UCSD-AML1 (cell line): ENCODE data around the gene PTPN21.
"Not testable (repeated sequence)": the region's sequence is repeated elsewhere in the genome, so short reads cannot be mapped to it uniquely, and the experiment has no call there.

Experiments
- DNase-seq: peaks from one replicate; lab custom pipeline; 2025; ENCODE audit not compliant: unreplicated experiment; lab: John Stamatoyannopoulos, UW

PTPN21 gene

GRCh38 chr14:88552876-88553275 is 1.9 kb downstream of the PTPN21 start:
- DNase-seq = no peak

GRCh38 chr14:88551980-88552431 is 2.8 kb downstream of the PTPN21 start:
- no peak for DNase-seq

- DNase-seq = no peak
These were observed 3.5 kb downstream of the PTPN21 start for GRCh38 chr14:88551094-88551870.

- DNase-seq = no peak
These were observed 4.7 kb downstream of the PTPN21 start for GRCh38 chr14:88550078-88550477.

- DNase-seq = no peak
These were observed 7.4 kb downstream of the PTPN21 start for GRCh38 chr14:88547386-88547780.

GRCh38 chr14:88546621-88547385 is 8.0 kb downstream of the PTPN21 start:
- no peak for DNase-seq

- DNase-seq = no peak
These were observed 9.6 kb downstream of the PTPN21 start for GRCh38 chr14:88545256-88545655.

- DNase-seq = no peak
These were observed 11.7 kb downstream of the PTPN21 start for GRCh38 chr14:88542857-88543795.

GRCh38 chr14:88541324-88541723 is 13.5 kb downstream of the PTPN21 start:
- no peak for DNase-seq

- no peak for DNase-seq
These were observed 19.0 kb downstream of the PTPN21 start for GRCh38 chr14:88535813-88536212.

GRCh38 chr14:88535149-88535548 is 19.7 kb downstream of the PTPN21 start:
- no peak for DNase-seq

GRCh38 chr14:88533064-88533602 is 21.7 kb downstream of the PTPN21 start:
- DNase-seq = no peak

GRCh38 chr14:88529889-88530288 is 24.9 kb downstream of the PTPN21 start:
- DNase-seq = not testable (repeated sequence)

GRCh38 chr14:88522393-88522792 is 32.4 kb downstream of the PTPN21 start:
- no peak for DNase-seq

GRCh38 chr14:88521818-88522217 is 33.0 kb downstream of the PTPN21 start:
- no peak for DNase-seq

- no peak for DNase-seq
These were observed 34.9 kb downstream of the PTPN21 start for GRCh38 chr14:88519907-88520306.

GRCh38 chr14:88518592-88519512 is 36.0 kb downstream of the PTPN21 start:
- no peak for DNase-seq

- no peak for DNase-seq
These were observed 37.9 kb downstream of the PTPN21 start for GRCh38 chr14:88516861-88517357.

- DNase-seq = no peak
These were observed 39.1 kb downstream of the PTPN21 start for GRCh38 chr14:88515499-88516221.
